CD4-positive, alpha-beta T cell (primary cell): ENCODE data around the gene TRIM10. TPM values are rescaled to one million over a fixed set of nuclear protein-coding genes. Genes with fewer than 3 reads are reported as not detected.

Experiments used
- ATAC-seq: fragments of 200-7000 bp; cut with Tn5 transposase; one replicate; pipeline ENCODE4 v1.10.0; 2022; ENCODE audit warnings: mild to moderate bottlenecking; ENCODE audit not compliant: poor library complexity
- CTCF ChIA-PET: fragments of 350-600 bp; sonication (Branson Sonifier 250); formaldehyde crosslinking; loops from one replicate; lab custom pipeline; 2021; ENCODE audit warnings: antibody characterized with exemption, inconsistent platforms; lab: Charles Lee
- POLR2A ChIA-PET: fragments of 350-600 bp; sonication (Branson Sonifier 250); formaldehyde crosslinking; loops from one replicate; lab custom pipeline; 2021; ENCODE audit warnings: antibody characterized with exemption, inconsistent platforms; lab: Charles Lee
- DNase-seq, 14 experiments: peaks; one replicate each; pipeline ENCODE4 v3.0.0-alpha.2; 2013 to 2020; ENCODE audit warnings: mixed read lengths in 2 of 14
- H3K27ac ChIP-seq, 2 donors: one replicate each; pipeline versions ENCODE4 v1.5.1 to v1.7.0; 2013; ENCODE audit warnings: low read length in 2 of 2, low read depth in 1 of 2, mild to moderate bottlenecking in 1 of 2
- H3K27me3 ChIP-seq, 2 experiments: 1 replicate in 1 of 2; 2 replicates in 1 of 2; pipeline versions ENCODE4 v1.6.1 to v1.7.0; 2013; ENCODE audit warnings: low read length in 2 of 2, control low read depth in 1 of 2, mild to moderate bottlenecking in 1 of 2, moderate library complexity in 1 of 2; ENCODE audit not compliant: insufficient read depth in 2 of 2, control insufficient read depth in 1 of 2
- H3K36me3 ChIP-seq: one replicate; pipeline ENCODE4 v1.6.1; 2013; ENCODE audit warnings: low read length, control low read depth; ENCODE audit not compliant: insufficient read depth
- H3K4me1 ChIP-seq: one replicate; pipeline ENCODE4 v1.6.1; 2013; ENCODE audit warnings: low read length, control low read depth; ENCODE audit not compliant: insufficient read depth
- H3K4me3 ChIP-seq: one replicate; pipeline ENCODE4 v1.5.1; 2013; ENCODE audit warnings: mild to moderate bottlenecking, low read length, moderate library complexity
- H3K9me3 ChIP-seq, 2 experiments: 1 replicate in 1 of 2; 2 replicates in 1 of 2; pipeline versions ENCODE4 v1.6.1 to v1.7.0; 2013; ENCODE audit warnings: low read length in 2 of 2, mild to moderate bottlenecking in 2 of 2, control low read depth in 1 of 2, moderate library complexity in 1 of 2; ENCODE audit not compliant: control insufficient read depth in 1 of 2, insufficient read depth in 1 of 2
- H3K27ac Mint-ChIP-seq: one replicate; pipeline ENCODE4 v1.8.0; 2020; ENCODE audit warnings: mixed read lengths
- H3K27me3 Mint-ChIP-seq: one replicate; pipeline ENCODE4 v1.8.0; 2021; ENCODE audit warnings: mixed read lengths
- H3K36me3 Mint-ChIP-seq: one replicate; pipeline ENCODE4 v1.8.0; 2021; ENCODE audit warnings: low read depth, mixed read lengths
- H3K4me1 Mint-ChIP-seq: one replicate; pipeline ENCODE4 v1.8.0; 2021; ENCODE audit warnings: low read depth, mixed read lengths
- H3K4me3 Mint-ChIP-seq: one replicate; pipeline ENCODE4 v1.8.0; 2020; ENCODE audit warnings: mild to moderate bottlenecking, mixed read lengths
- H3K9me3 Mint-ChIP-seq: one replicate; pipeline ENCODE4 v1.8.0; 2020; ENCODE audit warnings: mixed read lengths
- CTCF ChIP-seq: fragments of 200-600 bp; IDR thresholded peaks from one replicate; pipeline ENCODE4 v1.8.0; 2022; ENCODE audit warnings: antibody characterized with exemption, mild to moderate bottlenecking
- intact Hi-C, 2 experiments: fragments of 100-400 bp; cut with DNase I in 1 of 2; cut with micrococcal nuclease in 1 of 2; formaldehyde crosslinking; loops; one replicate each; pipeline versions ENCODE4 v1.15.1 to v1.9.0; 2023 to 2025; cut with DNase I, micrococcal nuclease
- total RNA-seq, 174 experiments: library from RNA in 2 of 174; stranded (reverse) in 2 of 174; gene quantifications; one replicate each; pipeline ENCODE4 v1.2.3 and lab custom pipeline; 2021 to 2026

Gene TRIM10
- total RNA-seq, 2 experiments from 2014 or later = not detected

DNA sequence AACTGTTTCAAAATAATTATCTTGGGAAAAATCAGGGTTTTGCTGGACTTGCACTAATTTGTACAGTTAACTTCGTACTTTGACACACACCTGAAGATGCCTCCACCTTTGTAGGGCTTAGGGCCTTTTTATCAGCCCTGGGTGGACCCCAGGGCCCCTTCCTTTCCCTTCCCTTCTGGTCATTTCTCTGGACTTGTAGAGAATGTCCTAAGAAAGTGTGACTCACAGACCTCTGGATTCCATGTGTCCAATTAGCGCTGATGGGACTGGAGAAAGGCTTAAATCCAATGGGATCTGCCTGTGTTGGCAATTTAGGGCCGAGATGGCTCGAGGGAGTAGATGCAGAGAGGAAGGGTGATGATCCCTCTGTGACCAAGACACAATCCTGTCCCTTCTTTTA is 11.7 kb upstream of the TRIM10 start:
- Histone ChIP-seq H3K4me1 (peaks cover 16% of the 10 kb centered on the region), H3K27me3 (peaks cover 36 to 59% of the 10 kb centered on the region in 2 experiments), H3K36me3 (no peaks in the 10 kb centered on the region), H3K27ac (no peak overlapping the region), H3K9me3 (peaks cover 0 to 7% of the 10 kb centered on the region in 2 experiments), H3K4me3 (no peak overlapping the region)
- TF ChIP-seq CTCF = no peak
- H3K4me1 Mint-ChIP-seq = no peaks in the 10 kb centered on the region
- no peak for ATAC-seq
- no peaks in the 10 kb centered on the region for H3K9me3 Mint-ChIP-seq
- no peak for DNase-seq
- intact Hi-C loops = no loop called here
- ChIA-PET POLR2A (no interaction called here), CTCF (no interaction called here)
- no peaks in the 10 kb centered on the region for H3K36me3 Mint-ChIP-seq
- H3K27ac Mint-ChIP-seq = no peak overlapping the region
- no peak overlapping the region for H3K4me3 Mint-ChIP-seq
- H3K27me3 Mint-ChIP-seq = peaks cover 90% of the 10 kb centered on the region

DNA sequence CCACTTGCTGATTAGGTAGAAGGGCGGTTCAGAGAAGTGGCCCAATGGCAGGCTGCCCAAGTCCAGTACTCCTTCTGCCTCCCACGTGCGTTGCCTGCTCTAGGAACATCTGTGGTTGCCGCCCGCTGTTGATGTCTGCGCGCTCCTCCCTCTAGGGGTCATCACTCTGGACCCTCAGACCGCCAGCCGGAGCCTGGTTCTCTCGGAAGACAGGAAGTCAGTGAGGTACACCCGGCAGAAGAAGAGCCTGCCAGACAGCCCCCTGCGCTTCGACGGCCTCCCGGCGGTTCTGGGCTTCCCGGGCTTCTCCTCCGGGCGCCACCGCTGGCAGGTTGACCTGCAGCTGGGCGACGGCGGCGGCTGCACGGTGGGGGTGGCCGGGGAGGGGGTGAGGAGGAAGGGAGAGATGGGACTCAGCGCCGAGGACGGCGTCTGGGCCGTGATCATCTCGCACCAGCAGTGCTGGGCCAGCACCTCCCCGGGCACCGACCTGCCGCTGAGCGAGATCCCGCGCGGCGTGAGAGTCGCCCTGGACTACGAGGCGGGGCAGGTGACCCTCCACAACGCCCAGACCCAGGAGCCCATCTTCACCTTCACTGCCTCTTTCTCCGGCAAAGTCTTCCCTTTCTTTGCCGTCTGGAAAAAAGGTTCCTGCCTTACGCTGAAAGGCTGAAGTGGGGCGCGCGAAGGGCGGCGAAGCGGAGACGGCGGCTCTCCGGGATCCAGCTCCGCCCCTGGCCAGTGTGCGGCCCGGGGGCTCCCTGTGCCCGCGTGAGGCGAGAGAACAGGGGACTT is 10.9 kb upstream of the TRIM10 start:
- Histone ChIP-seq H3K27ac (no peak overlapping the region), H3K36me3 (no peaks in the 10 kb centered on the region), H3K27me3 (peaks cover 36 to 59% of the 10 kb centered on the region in 2 experiments), H3K4me3 (no peak overlapping the region), H3K9me3 (peaks cover 0 to 7% of the 10 kb centered on the region in 2 experiments), H3K4me1 (peaks cover 16% of the 10 kb centered on the region)
- Mint-ChIP-seq H3K27ac (no peak overlapping the region), H3K27me3 (peaks cover 81% of the 10 kb centered on the region), H3K9me3 (no peaks in the 10 kb centered on the region), H3K36me3 (no peaks in the 10 kb centered on the region), H3K4me1 (no peaks in the 10 kb centered on the region), H3K4me3 (no peak overlapping the region)
- POLR2A ChIA-PET = no interaction called here
- no peak for TF ChIP-seq CTCF
- CTCF ChIA-PET = no interaction called here
- intact Hi-C loops = loop anchor here (2.0 kb wide), 2 partner anchors 67 to 323 kb away; no protein-coding TSS in a partner anchor
- ATAC-seq (no peak), DNase-seq (peak in 1 of 14 experiments; percentile 9)

GRCh38 chr6:30169658-30170614 is 8.9 kb upstream of the TRIM10 start:
- H3K27ac Mint-ChIP-seq = no peak overlapping the region

More at GRCh38 chr6:30169658-30170614, 8.9 kb upstream of the TRIM10 start:
- Mint-ChIP-seq H3K27me3 (peaks cover 62% of the 10 kb centered on the region), H3K4me3 (no peak overlapping the region), H3K36me3 (no peaks in the 10 kb centered on the region), H3K4me1 (no peaks in the 10 kb centered on the region), H3K9me3 (no peaks in the 10 kb centered on the region)
- no peak overlapping the region for H3K27ac ChIP-seq
- peak; percentile 81 for ATAC-seq
- no peak overlapping the region for H3K4me3 ChIP-seq
- H3K27me3 ChIP-seq = peaks cover 32 to 48% of the 10 kb centered on the region in 2 experiments
- peak in 4 of 14 experiments; percentile 11 to 67 (median 58) for DNase-seq
- peaks cover 0 to 7% of the 10 kb centered on the region in 2 experiments for H3K9me3 ChIP-seq
- peak; percentile 78 for TF ChIP-seq CTCF
- intact Hi-C loops = loop anchor here (1.0 to 2.0 kb wide), 3 partner anchors 65 to 321 kb away; no protein-coding TSS in a partner anchor
- ChIA-PET CTCF (no interaction called here), POLR2A (no interaction called here)
- H3K4me1 ChIP-seq = peaks cover 16% of the 10 kb centered on the region
- no peaks in the 10 kb centered on the region for H3K36me3 ChIP-seq
